GM19452 (cell line): ENCODE measurements around the gene PRKD3.

ENCODE experiments used
- ATAC-seq: cut with Tn5 transposase; IDR thresholded peaks from one replicate; pipeline ENCODE4 v1.9.1; 2021; ENCODE audit not compliant: unreplicated experiment

Gene PRKD3

GRCh38 chr2:37324786-37325624 is at the start of gene PRKD3:
PRKD3 (minus strand) TSS chr2:37324833; CDS start chr2:37316524, 8,309 bp downstream.
- ATAC-seq, result peak; percentile 76

GRCh38 chr2:37372000-37372399 is 47.4 kb upstream of the PRKD3 start:
- no peak for ATAC-seq

- ATAC-seq, result no peak
These were observed 46.0 kb upstream of the PRKD3 start for GRCh38 chr2:37370666-37371065.

GRCh38 chr2:37367984-37368383 is 43.4 kb upstream of the PRKD3 start:
- no peak for ATAC-seq

GRCh38 chr2:37367310-37367709 is 42.7 kb upstream of the PRKD3 start:
- no peak for ATAC-seq

- ATAC-seq, result no peak
These were observed 42.1 kb upstream of the PRKD3 start for GRCh38 chr2:37366773-37367172.

GRCh38 chr2:37365669-37366068 is 41.0 kb upstream of the PRKD3 start:
- ATAC-seq, result peak; percentile 81

- no peak for ATAC-seq
These were observed 39.7 kb upstream of the PRKD3 start for GRCh38 chr2:37364351-37364750.

- ATAC-seq, result no peak
These were observed 37.5 kb upstream of the PRKD3 start for GRCh38 chr2:37361994-37362698.

- ATAC-seq, result no peak
These were observed 36.7 kb upstream of the PRKD3 start for GRCh38 chr2:37361216-37361815.

- no peak for ATAC-seq
These were observed 33.8 kb upstream of the PRKD3 start for GRCh38 chr2:37358466-37358865.

- no peak for ATAC-seq
These were observed 32.9 kb upstream of the PRKD3 start for GRCh38 chr2:37357530-37357929.

- ATAC-seq, result no peak
These were observed 32.4 kb upstream of the PRKD3 start for GRCh38 chr2:37357069-37357468.

GRCh38 chr2:37356299-37356698 is 31.7 kb upstream of the PRKD3 start:
- ATAC-seq, result no peak

- no peak for ATAC-seq
These were observed 31.1 kb upstream of the PRKD3 start for GRCh38 chr2:37355735-37356134.

GRCh38 chr2:37354531-37354930 is 29.9 kb upstream of the PRKD3 start:
- no peak for ATAC-seq

GRCh38 chr2:37350034-37350433 is 25.4 kb upstream of the PRKD3 start:
- ATAC-seq, result peak; percentile 74

- no peak for ATAC-seq
These were observed 24.7 kb upstream of the PRKD3 start for GRCh38 chr2:37349231-37349860.

GRCh38 chr2:37348155-37348554 is 23.5 kb upstream of the PRKD3 start:
- no peak for ATAC-seq

- peak; percentile 59 for ATAC-seq
These were observed 20.1 kb upstream of the PRKD3 start, which contains the start of gene QPCT for GRCh38 chr2:37344453-37345361. QPCT (plus strand) TSS chr2:37344630; CDS start chr2:37344732, 102 bp downstream.
